ENCODE measurements around the gene CAMK2B.
"Not testable (repeated sequence)": the region's sequence is repeated elsewhere in the genome, so short reads cannot be mapped to it uniquely, and the experiment has no call there.

CAMK2B gene

DNA sequence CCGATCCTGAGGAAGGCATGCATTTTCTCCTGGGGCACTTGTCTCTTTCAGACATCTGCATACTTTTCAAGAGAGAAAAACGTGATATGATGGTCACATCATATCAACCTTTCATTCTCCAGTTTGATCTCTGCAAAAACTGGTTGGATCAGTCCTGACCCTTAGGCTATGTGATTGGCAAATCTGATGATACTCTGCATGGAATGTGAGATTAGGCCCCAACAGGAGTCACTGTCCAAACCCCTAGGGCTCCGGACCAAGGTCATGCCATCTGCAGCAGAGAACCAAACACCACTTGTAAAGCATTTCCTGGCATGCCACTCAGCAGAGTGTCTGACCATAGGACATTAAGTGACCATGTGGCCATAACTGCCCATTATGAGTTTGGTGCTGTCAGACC lies 144.8 kb downstream of the CAMK2B start:
- no peak for DNase-seq (ENCODE audit: extremely low read depth in 1 of 2, low read depth in 1 of 2)

DNA sequence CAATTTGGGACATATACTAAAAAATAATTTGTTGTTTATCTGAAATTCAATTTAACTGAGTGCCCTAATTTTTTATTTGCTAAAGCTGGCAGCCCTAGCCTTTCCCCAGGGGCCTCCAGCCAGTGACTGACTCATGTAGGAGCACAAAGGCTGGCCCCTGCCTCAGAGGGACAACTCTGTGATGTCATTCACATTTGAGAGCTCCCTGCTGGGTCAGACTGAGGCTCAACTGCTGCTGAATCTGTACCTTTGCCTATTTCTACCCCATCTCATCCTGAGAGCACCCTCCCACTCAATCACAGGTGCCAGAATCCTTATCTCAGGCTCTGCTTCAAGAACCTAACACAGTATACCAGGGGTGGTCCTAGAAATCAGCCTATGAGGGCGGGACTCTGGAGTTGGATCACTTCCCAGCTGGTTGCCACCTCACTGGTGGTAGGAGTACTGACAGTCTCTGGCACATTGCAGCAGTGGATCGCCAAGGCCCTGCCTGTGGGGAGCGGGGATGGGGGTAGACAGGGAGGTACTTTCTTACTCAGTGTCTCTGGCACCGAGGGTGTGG lies 147.7 kb downstream of the CAMK2B start:
- DNase-seq (ENCODE audit: extremely low read depth in 1 of 2, low read depth in 1 of 2), result no peak

DNA sequence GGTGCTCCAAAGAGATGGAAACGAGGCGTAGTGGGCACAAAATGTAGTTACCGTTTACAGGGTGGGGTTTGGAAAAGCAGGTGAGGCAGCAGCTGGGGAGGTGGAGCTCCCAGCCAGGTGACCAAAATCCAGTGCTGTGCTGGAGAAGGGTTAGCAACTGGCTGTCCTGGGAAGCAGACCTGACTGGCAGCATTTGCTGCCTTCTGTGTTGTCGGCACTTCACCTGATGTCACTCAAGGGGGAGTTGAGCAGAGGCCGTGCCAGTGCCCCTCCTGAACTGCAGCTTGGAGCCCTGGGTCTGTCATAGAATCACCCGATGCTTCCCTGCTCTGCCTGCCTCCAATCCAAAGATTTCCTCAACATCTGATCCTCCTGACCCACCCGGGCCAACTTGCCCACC lies 148.9 kb downstream of the CAMK2B start:
- DNase-seq (ENCODE audit: extremely low read depth in 1 of 2, low read depth in 1 of 2), result no peak

DNA sequence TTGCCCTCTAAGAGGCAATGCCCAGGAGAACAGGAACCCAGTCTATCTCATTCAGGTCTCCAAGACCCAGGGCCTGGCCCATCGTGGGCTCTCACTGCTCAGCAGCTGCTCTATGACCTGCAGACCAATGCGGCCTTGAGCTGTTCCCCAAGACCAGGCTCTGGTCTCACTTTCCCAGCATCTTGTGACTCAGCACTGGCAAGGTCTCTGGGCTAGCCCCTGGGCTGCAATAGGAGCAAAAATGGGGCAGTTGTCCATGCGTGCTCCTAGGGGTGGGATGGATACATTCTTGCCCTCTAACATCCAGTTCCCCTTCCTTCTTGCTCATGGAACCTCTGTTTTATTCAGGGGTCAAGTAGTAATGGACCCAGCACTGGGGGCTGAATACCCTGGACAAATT lies 149.7 kb downstream of the CAMK2B start:
- no peak for DNase-seq (ENCODE audit: extremely low read depth in 1 of 2, low read depth in 1 of 2)

DNA sequence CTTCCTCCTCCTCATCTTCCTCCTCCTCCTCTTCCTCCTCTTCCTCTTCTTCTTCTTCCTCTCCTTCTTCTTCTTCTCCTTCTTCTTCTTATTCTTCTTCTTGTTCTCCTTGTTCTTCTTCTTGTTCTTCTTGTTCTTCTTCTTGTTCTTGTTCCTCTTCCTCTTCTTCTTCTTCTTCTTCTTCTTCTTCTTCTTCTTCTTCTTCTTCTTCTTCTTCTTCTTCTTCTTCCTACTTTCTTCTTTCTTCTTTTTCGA lies 150.8 kb downstream of the CAMK2B start:
- DNase-seq (ENCODE audit: extremely low read depth in 1 of 2, low read depth in 1 of 2), result not testable (repeated sequence)

DNA sequence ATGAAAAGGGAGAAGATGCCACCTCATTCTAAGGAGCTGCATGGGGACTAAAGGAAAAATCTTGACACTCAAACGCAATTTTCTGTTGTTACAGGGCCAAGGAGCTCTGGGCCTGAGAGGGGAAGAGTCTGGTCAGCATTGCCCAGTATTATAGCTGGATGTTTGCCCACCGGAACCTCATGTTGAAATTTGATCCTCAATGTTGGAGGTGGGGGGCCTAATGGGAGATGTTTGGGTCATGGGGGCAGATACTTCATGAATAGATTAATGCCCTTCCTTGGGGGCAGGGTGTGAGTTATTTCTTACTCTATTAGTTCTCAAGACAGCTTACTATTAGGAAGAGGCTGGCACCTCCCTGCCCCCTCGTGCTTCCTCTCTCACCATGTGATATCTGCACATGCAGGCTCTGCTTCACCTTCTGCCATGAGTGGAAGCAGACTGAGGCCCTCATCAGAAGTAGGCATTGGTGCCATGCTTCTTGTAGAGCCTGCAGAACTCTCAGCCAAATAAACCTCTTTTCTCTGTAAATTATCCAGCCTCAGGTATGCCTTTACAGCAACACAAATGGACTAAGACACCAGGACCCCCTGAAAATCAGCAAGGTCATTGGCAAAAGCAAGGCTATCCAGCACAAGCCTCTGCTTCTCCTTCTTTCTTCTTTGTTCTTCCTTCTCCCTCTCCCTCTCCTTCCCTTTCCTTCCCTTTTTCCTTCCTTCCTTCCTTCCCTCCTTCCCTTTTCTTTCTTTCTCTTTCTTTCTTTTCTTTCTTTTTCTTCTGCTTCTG lies 151.3 kb downstream of the CAMK2B start:
- no peak for DNase-seq (ENCODE audit: extremely low read depth in 1 of 2, low read depth in 1 of 2)

DNA sequence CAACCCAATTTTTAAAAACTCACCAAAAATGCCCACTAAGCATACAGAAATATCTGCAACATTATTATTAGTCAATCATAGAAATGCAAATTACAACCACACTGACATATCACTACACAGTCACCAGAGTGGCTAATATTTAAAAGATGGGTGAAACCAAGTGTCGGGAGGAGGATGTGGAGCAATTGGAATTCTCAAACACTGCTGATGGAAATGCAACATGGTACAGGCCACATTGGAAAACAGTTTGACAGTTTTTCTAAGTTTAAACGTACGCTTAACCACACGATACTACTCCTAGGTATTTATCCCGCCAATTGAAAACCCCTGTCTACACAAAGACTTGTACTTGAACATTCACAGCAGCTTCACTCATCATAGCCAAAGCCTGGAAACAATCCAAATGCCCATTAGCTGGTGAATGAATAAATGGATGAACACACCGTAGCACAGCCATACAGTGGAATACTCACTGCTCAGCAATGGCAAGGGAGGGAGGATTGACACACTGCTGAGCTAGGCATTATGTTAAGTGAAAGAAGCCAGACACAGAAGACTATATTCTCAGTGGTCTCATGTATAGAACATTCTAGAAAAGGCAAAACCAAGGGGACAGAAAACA lies 152.5 kb downstream of the CAMK2B start:
- DNase-seq (ENCODE audit: extremely low read depth in 1 of 2, low read depth in 1 of 2), result no peak

DNA sequence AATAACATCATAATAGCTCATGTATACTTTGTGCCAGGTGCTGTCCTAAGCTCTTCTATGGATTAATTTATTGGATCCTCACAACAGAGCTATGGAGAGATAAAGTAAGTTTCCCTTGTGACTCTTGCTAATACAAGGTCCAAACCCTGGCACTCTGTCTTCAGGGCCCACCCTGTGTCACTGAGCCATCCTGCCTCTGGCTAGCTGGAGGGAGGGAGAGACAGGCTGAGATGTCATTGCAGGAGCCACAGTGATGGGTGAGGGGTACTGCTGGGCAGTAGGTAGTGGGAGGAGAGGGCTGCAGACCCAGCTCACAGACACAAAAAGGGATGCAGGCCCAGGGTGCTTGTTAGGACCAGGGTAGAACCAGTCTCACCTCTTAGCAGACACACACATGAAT lies 153.0 kb downstream of the CAMK2B start:
- no peak for DNase-seq (ENCODE audit: extremely low read depth in 1 of 2, low read depth in 1 of 2)

DNA sequence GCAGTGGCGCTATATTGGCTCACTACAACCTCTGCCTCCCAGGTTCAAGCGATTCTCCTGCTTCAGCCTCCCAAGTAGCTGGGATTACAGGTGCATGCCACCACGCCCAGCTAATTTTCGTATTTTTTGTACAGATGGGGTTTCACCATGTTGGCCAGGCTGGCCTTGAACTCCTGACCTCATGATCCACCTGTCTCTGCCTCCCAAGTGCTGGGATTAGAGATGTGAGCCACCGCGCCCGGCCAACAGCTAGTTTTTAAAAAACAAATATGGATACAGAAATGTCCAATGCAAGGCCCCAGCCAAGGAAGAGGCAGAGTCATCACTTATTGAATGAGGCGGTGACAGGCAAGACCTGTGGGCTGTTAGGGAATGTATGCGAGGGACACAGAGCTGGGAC lies 153.5 kb downstream of the CAMK2B start:
- DNase-seq (ENCODE audit: extremely low read depth in 1 of 2, low read depth in 1 of 2), result not testable (repeated sequence)

DNA sequence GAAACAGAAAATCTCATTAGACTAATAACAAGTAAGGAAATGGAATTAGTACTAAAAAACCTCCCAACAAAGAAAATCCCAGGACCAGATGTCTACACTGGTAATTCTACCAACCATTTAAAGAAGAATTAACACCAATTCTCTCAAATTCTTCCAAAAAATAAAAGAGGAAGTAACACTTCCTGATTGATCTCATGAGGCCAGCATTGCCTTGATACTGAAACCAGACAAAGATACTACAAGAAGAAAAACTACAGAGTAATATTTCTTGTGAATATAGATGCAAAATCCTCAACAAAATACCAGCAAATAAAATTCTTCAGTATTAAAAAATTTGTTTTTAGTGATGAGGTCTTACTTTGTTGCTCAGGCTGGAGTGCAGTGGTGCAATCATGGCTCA lies 157.5 kb downstream of the CAMK2B start:
- DNase-seq (ENCODE audit: extremely low read depth in 1 of 2, low read depth in 1 of 2), result no peak
